Cortex of kidney (tissue), 1 donor: Measurements from ENCODE around the gene PAPSS2.
"Not testable (repeated sequence)": the region's sequence is repeated elsewhere in the genome, so short reads cannot be mapped to it uniquely, and the experiment has no call there.

Source experiments
- DNase-seq: peaks from one replicate; lab custom pipeline; 2025; lab: John Stamatoyannopoulos, UW

The PAPSS2 gene

GRCh38 chr10:87705339-87705738 is 45.7 kb downstream of the PAPSS2 start:
- DNase-seq = no peak

GRCh38 chr10:87706731-87707130 is 47.1 kb downstream of the PAPSS2 start:
- no peak for DNase-seq

DNA sequence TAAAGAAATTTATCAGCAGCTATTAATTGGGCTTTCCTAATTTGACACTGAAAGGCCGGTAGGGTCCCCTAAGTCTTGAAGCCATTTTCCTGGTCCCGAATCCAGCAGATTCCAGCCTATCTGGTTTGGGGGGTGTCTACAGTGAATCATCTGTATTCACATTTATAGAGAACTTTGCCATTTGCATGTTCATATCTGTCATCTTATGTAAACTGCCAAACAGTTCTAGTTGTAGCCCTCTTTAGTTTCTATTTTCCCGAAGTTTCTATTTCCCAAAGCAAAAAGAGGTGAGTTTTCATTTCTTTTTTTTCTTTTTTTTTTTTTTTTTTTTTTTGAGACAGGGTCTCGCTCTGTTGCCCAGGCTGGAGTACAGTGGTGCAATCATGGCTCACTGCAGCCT is 47.6 kb downstream of the PAPSS2 start:
- DNase-seq = no peak

- DNase-seq = no peak
Observed at GRCh38 chr10:87712913-87713616, 53.4 kb downstream of the PAPSS2 start.

GRCh38 chr10:87713707-87714106 is 54.0 kb downstream of the PAPSS2 start:
- DNase-seq = no peak

DNA sequence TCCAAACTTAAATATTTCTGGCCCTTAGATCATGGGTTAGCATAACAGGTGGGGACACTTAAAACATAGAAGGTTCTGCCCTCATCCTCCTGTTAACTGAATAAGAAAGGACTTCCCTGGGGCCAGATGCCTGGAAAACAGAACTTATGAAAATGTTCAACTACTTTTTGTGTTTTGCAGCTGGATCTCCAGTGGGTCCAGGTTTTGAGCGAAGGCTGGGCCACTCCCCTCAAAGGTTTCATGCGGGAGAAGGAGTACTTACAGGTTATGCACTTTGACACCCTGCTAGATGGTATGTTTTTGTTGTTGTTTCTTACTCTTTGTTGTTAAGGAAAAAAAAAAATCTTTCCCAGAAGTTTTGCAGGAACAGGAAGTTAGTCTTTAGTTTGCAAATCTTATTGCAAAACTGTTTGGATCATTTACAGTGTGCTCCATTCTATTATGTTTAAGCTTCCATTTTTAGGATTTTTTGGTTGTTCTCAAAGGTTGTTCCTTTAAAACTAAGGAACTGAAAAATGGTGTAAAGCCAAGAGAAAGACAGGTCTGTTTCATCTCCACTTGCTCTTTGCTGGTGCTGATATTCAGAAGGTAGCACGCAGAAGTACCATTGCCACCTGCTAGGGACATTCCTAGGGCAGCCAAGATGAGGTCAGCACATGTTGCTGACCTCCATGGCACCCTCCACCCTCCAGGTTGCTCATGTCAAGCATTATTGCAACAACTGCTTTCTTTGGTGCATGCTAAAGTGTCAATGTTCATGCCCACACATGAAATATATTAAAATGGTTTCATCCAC is 56.1 kb downstream of the PAPSS2 start:
- DNase-seq = no peak

- DNase-seq = no peak
Observed at GRCh38 chr10:87716348-87716670, 56.6 kb downstream of the PAPSS2 start.

DNA sequence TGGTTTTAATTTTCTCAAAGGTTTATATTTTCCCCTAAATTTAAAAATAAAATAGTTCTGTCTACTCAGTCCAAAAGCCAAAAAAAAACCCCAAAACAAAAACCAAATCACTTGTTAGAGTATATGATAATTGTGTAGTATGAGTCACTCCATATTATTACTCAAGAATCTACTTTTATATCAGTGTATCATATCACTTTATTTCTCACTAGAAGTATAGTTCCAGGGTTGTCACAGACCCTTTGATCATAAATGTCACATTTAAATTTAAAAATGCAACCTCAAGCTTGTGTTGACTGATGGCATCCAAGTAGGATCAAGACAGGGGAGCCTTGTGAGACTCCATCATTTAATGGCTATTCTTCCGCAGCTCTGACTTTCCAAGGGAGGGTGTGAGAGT is 61.0 kb downstream of the PAPSS2 start:
- no peak for DNase-seq

DNA sequence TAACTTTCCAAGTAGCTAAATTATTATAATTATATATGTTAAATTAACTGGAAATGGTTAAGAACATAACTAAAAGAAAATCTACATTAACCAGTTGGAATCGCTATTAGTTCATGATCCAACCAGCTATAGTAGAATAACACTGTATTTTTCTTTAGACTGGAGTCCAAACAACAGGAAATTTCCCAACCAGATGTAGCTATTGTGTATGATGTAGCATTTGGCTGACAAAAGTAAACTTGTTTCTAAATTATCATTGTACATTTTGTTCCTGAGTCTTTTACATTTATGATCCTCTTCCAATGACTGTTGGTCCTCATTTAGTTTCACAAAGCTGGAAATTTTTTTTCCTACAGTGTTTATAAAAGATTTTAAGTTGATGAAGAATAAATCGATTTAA is 62.1 kb downstream of the PAPSS2 start:
- DNase-seq = no peak

GRCh38 chr10:87722716-87723115 is 63.0 kb downstream of the PAPSS2 start:
- no peak for DNase-seq

GRCh38 chr10:87723500-87723899 is 63.8 kb downstream of the PAPSS2 start:
- no peak for DNase-seq

GRCh38 chr10:87724789-87725188 is 65.1 kb downstream of the PAPSS2 start:
- DNase-seq = no peak

DNA sequence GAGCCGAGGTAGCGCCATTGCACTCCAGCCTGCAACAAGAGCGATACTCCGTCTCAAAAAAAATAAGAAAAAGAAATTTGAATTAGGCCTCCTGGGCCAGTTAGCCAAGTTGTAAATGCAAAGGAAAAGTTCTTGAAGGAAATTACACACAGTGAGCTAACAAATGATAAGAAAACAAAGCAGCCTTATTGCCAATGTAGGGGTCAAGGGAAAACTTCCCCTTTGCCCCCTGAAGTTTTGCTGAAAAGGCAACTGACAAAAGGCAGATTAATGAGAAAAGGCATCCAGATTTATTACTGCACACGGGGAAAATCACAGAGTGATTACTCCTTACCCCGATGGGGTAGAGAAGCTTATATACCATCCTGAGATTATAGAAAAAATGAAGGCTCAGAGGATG is 70.3 kb downstream of the PAPSS2 start:
- no peak for DNase-seq

DNA sequence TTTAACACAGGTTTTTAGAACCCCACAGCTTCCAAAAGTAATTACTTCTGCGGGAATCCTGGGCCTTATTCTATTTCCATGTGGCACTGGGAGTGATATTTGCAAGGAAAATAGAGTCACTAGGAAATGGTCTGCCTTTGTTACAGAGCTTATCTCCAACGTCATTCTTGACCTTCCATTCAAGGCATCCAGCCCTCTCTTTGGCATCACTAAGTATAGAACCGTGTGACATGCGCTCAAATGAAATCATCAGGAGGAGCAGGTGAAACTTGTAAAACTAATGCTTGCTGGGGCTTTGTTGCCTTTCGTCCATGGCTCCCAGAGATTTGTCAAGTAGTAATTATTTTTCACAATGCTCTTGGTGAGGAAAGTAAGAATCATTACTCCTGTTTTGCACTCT is 73.4 kb downstream of the PAPSS2 start:
- no peak for DNase-seq

- no peak for DNase-seq
Observed at GRCh38 chr10:87734987-87735827, 75.5 kb downstream of the PAPSS2 start.

- DNase-seq = not testable (repeated sequence)
Observed at GRCh38 chr10:87738253-87738652, 78.6 kb downstream of the PAPSS2 start.

GRCh38 chr10:87739703-87740102 is 80.0 kb downstream of the PAPSS2 start:
- no peak for DNase-seq

GRCh38 chr10:87740254-87740655 is 80.6 kb downstream of the PAPSS2 start:
- no peak for DNase-seq

DNA sequence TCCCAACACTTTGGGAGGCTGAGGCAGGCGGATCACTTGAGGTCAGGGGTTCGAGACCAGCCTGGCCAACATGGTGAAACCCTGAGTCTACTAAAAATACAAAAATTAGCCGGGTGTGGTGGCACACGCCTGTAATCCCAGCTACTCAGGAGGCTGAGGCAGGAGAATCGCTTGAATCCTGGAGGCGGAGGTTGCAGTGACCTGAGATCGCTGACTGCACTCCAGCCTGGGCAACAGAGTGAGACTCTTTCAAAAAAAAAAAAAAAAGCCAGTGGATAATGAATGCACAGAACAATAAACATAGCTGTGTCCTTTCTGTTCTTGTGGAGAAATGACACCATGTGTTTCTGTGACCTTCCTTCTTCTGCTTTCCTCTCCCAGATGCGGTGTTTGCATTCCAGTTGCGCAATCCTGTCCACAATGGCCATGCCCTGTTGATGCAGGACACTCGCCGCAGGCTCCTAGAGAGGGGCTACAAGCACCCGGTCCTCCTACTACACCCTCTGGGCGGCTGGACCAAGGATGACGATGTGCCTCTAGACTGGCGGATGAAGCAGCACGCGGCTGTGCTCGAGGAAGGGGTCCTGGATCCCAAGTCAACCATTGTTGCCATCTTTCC is 83.4 kb downstream of the PAPSS2 start:
- not testable (repeated sequence) for DNase-seq

DNA sequence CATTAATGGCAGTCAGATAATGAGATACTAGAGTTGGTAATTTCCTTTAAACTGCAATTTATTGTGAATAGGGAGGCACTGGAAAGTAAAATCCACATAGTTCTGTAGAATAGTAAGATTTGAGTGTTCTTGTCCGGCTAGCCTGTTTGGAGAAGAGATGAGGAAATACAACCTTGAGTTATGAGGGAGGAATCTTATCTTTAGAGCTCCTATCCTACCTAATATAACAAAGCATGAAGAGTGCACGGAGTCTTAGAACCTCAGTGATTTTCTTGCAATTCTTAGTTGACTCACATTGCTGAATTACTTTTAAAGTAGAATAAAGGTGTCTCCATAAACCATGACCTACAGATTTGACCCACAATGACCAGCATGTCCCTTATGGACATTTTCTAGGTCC is 84.9 kb downstream of the PAPSS2 start:
- no peak for DNase-seq

DNA sequence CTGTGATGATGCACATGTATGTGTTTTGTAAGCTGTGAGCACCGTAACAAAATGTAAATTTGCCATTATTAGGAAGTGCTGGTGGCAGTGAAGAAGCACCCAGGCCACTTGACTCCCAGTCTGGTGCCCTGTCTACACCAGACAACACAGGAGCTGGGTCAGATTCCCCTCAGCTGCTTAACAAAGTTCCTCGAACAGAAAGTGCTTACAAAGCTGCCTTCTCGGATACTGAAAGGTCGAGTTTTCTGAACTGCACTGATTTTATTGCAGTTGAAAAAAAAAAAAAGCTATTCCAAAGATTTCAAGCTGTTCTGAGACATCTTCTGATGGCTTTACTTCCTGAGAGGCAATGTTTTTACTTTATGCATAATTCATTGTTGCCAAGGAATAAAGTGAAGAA is 87.2 kb downstream of the PAPSS2 start:
- DNase-seq = no peak

DNA sequence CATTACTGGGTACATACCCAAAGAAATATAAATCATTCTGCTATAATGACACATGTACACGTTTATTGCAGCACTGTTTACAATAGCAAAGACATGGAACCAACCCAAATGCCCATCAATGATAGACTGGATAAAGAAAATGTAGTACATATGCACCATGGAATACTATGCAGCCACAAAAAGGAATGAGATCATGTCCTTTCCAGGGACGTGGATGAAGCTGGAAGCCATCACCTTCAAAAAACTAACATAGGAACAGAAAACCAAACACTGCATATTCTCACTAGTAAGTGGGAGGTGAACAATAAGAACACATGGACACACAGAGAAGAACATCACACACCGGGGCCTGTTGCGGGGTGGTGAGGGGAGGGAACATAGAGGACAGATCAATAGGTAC is 88.6 kb downstream of the PAPSS2 start:
- not testable (repeated sequence) for DNase-seq
